ENCODE data around the gene SERINC5. TPM values are rescaled to one million over a fixed set of nuclear protein-coding genes. Genes with fewer than 3 reads are reported as not detected.

SERINC5 gene
- total RNA-seq, 1 donor from 2014 or later: 12.9 TPM

DNA sequence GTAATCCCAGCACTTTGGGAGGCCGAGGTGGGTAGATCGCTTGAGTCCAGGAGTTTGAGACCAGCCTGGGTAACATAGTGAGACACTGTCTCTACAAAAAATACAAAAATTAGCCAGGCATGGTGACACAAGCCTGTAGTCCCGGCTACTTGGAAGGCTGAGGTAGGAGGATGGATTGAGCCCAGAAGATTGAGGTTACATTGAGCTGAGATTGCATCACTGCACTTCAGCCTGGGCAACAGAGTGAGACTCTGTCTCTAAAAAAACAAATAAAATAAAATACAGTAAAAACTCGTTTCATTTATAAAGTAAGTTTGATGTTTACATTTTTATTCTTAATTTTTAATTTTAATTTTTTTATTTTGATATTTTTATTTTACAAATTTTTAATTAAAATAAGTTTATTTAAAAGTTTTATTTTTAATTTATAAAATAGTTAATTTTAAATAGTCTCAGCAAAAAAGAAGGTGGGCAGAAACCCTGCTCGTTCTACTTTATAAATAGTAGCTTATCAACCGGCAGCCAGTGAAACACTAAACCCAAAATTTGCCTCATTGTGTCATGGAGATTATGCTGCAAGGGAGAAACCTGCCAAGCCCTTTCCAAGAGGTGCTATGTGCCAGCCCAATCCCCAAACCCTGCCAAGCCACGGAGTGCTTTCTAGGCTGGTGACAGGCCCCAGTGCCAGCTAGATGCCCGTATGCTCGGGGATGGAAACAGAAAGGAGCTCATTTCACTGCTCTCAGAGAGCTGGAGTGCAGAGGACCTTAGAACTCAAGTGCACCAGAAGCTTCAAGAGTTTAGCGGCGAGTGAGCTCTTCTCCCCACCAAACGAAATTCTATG, 38.9 kb downstream of the SERINC5 start:
- Histone ChIP-seq H3K36me3 (ENCODE audit: control insufficient read depth, insufficient read depth, low read length) (no peaks in the 10 kb centered on the region), H3K27me3 (ENCODE audit: control insufficient read depth, insufficient read depth, low read length) (no peaks in the 10 kb centered on the region), H3K4me3 (ENCODE audit: low read depth, low read length) (no peak overlapping the region)
- no peak for DNase-seq (ENCODE audit: low read depth)
- TF ChIP-seq, protein P1, sequence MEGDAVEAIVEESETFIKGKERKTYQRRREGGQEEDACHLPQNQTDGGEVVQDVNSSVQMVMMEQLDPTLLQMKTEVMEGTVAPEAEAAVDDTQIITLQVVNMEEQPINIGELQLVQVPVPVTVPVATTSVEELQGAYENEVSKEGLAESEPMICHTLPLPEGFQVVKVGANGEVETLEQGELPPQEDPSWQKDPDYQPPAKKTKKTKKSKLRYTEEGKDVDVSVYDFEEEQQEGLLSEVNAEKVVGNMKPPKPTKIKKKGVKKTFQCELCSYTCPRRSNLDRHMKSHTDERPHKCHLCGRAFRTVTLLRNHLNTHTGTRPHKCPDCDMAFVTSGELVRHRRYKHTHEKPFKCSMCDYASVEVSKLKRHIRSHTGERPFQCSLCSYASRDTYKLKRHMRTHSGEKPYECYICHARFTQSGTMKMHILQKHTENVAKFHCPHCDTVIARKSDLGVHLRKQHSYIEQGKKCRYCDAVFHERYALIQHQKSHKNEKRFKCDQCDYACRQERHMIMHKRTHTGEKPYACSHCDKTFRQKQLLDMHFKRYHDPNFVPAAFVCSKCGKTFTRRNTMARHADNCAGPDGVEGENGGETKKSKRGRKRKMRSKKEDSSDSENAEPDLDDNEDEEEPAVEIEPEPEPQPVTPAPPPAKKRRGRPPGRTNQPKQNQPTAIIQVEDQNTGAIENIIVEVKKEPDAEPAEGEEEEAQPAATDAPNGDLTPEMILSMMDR (IDR thresholded peaks at IDR 0.05; ENCODE audit: insufficient read depth, low read length, poor library complexity, severe bottlenecking): no peak

GRCh38 chr5:80216096-80216495, 39.8 kb downstream of the SERINC5 start:
- TF ChIP-seq, protein P1 (IDR thresholded peaks at IDR 0.05; ENCODE audit: insufficient read depth, low read length, poor library complexity, severe bottlenecking): no peak
- no peak overlapping the region for H3K4me3 ChIP-seq (ENCODE audit: low read depth, low read length)
- DNase-seq (ENCODE audit: low read depth): no peak
- H3K36me3 ChIP-seq (ENCODE audit: control insufficient read depth, insufficient read depth, low read length): no peaks in the 10 kb centered on the region
- no peaks in the 10 kb centered on the region for H3K27me3 ChIP-seq (ENCODE audit: control insufficient read depth, insufficient read depth, low read length)

DNA sequence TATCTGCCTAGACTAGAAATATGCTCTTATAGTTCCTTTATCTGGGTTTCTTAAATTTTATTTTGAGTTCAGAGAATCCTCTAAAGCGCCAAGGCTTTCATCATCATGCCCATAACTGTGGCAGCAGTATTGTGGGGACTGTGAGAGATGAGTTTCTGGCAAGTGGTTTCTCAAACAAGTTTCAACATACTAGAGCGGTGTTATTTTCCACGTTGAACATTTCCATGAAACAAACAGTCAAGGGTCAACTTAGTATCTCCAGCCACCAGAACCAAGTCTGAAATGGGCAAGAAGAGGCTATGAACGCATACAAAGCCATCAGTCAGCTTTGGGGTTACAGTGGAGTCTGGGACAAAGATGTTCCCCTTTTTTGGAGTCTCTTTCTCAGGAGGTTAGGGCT, 40.3 kb downstream of the SERINC5 start:
- no peaks in the 10 kb centered on the region for H3K36me3 ChIP-seq (ENCODE audit: control insufficient read depth, insufficient read depth, low read length)
- no peak overlapping the region for H3K4me3 ChIP-seq (ENCODE audit: low read depth, low read length)
- no peak for DNase-seq (ENCODE audit: low read depth)
- TF ChIP-seq, protein P1 (IDR thresholded peaks at IDR 0.05; ENCODE audit: insufficient read depth, low read length, poor library complexity, severe bottlenecking): no peak
- no peaks in the 10 kb centered on the region for H3K27me3 ChIP-seq (ENCODE audit: control insufficient read depth, insufficient read depth, low read length)

GRCh38 chr5:80213466-80213865, 42.4 kb downstream of the SERINC5 start:
- H3K36me3 ChIP-seq (ENCODE audit: control insufficient read depth, insufficient read depth, low read length): no peaks in the 10 kb centered on the region
- TF ChIP-seq, protein P1 (IDR thresholded peaks at IDR 0.05; ENCODE audit: insufficient read depth, low read length, poor library complexity, severe bottlenecking): no peak
- H3K27me3 ChIP-seq (ENCODE audit: control insufficient read depth, insufficient read depth, low read length): no peaks in the 10 kb centered on the region
- no peak for DNase-seq (ENCODE audit: low read depth)
- H3K4me3 ChIP-seq (ENCODE audit: low read depth, low read length): no peak overlapping the region

GRCh38 chr5:80212171-80212667, 43.6 kb downstream of the SERINC5 start:
- Histone ChIP-seq H3K4me3 (ENCODE audit: low read depth, low read length) (no peak overlapping the region), H3K36me3 (ENCODE audit: control insufficient read depth, insufficient read depth, low read length) (no peaks in the 10 kb centered on the region), H3K27me3 (ENCODE audit: control insufficient read depth, insufficient read depth, low read length) (no peaks in the 10 kb centered on the region)
- TF ChIP-seq, protein P1 (IDR thresholded peaks at IDR 0.05; ENCODE audit: insufficient read depth, low read length, poor library complexity, severe bottlenecking): no peak
- DNase-seq (ENCODE audit: low read depth): no peak

Data from kidney epithelial cell (primary cell).